H9 (cell line): ENCODE data around the gene ARHGEF10L. TPM values are rescaled to one million over a fixed set of nuclear protein-coding genes. Genes with fewer than 3 reads are reported as not detected.

Experiments used
- DNase-seq: peaks from one replicate; pipeline ENCODE4 v3.0.0-alpha.2; 2017
- H2AFZ ChIP-seq: one replicate; pipeline ENCODE4 v1.6.1; 2013; ENCODE audit warnings: mild to moderate bottlenecking, low read length, control low read depth, moderate library complexity
- H2AK5ac ChIP-seq: 2 replicates; pipeline ENCODE4 v1.6.1; 2013; ENCODE audit warnings: low read length, control low read depth, mixed read lengths; ENCODE audit not compliant: insufficient read length
- H2BK120ac ChIP-seq: one replicate; pipeline ENCODE4 v1.6.1; 2013; ENCODE audit warnings: low read depth, mild to moderate bottlenecking, low read length, control low read depth, inconsistent platforms; ENCODE audit not compliant: poor library complexity, severe bottlenecking
- H2BK12ac ChIP-seq: 2 replicates; pipeline ENCODE4 v1.6.1; 2013; ENCODE audit warnings: low read length, control low read depth, mixed read lengths, low read depth; ENCODE audit not compliant: insufficient read length
- H2BK15ac ChIP-seq: 2 replicates; pipeline ENCODE4 v1.6.1; 2013; ENCODE audit warnings: low read depth, low read length, control low read depth
- H2BK20ac ChIP-seq: one replicate; pipeline ENCODE4 v1.6.1; 2013; ENCODE audit warnings: low read depth, mild to moderate bottlenecking, low read length, control low read depth, inconsistent platforms; ENCODE audit not compliant: poor library complexity, severe bottlenecking
- H2BK5ac ChIP-seq: 2 replicates; pipeline ENCODE4 v1.6.1; 2013; ENCODE audit warnings: low read length, control low read depth, mixed read lengths; ENCODE audit not compliant: insufficient read length
- H3K14ac ChIP-seq: 2 replicates; pipeline ENCODE4 v1.6.1; 2013; ENCODE audit warnings: low read length, control low read depth; ENCODE audit not compliant: insufficient read depth
- H3K18ac ChIP-seq: 2 replicates; pipeline ENCODE4 v1.6.1; 2013; ENCODE audit warnings: low read depth, mild to moderate bottlenecking, mixed read lengths, low read length, control low read depth; ENCODE audit not compliant: insufficient read length
- H3K23ac ChIP-seq: 2 replicates; pipeline ENCODE4 v1.6.1; 2013; ENCODE audit warnings: low read length, control low read depth, mixed read lengths, low read depth; ENCODE audit not compliant: insufficient read length
- H3K23me2 ChIP-seq: 2 replicates; pipeline ENCODE4 v1.6.1; 2013; ENCODE audit warnings: low read depth, mild to moderate bottlenecking, mixed read lengths, low read length, control low read depth; ENCODE audit not compliant: insufficient read length, poor library complexity, severe bottlenecking
- H3K27ac ChIP-seq: 2 replicates; pipeline ENCODE4 v1.5.1; 2013; ENCODE audit warnings: low read length, control low read depth, mixed read lengths, low read depth; ENCODE audit not compliant: insufficient read length
- H3K27me3 ChIP-seq: 2 replicates; pipeline ENCODE4 v1.6.1; 2013; ENCODE audit warnings: low read length, control low read depth, inconsistent platforms; ENCODE audit not compliant: insufficient read depth
- H3K4ac ChIP-seq: 2 replicates; pipeline ENCODE4 v1.6.1; 2013; ENCODE audit warnings: low read depth, mild to moderate bottlenecking, control low read depth, inconsistent platforms, low read length, moderate library complexity
- H3K4me1 ChIP-seq: 2 replicates; pipeline ENCODE4 v1.6.1; 2013; ENCODE audit warnings: low read length, control low read depth, inconsistent platforms; ENCODE audit not compliant: insufficient read depth
- H3K4me2 ChIP-seq: 2 replicates; pipeline ENCODE4 v1.6.1; 2013; ENCODE audit warnings: low read length, control low read depth, mixed read lengths; ENCODE audit not compliant: insufficient read length, insufficient read depth
- H3K56ac ChIP-seq: 2 replicates; pipeline ENCODE4 v1.6.1; 2013; ENCODE audit warnings: low read depth, mild to moderate bottlenecking, mixed read lengths, low read length, control low read depth; ENCODE audit not compliant: insufficient read length
- H3K79me1 ChIP-seq: 2 replicates; pipeline ENCODE4 v1.6.1; 2013; ENCODE audit warnings: low read depth, mild to moderate bottlenecking, moderate library complexity, low read length, control low read depth, inconsistent platforms; ENCODE audit not compliant: insufficient read depth, poor library complexity, severe bottlenecking
- H3K79me2 ChIP-seq: 2 replicates; pipeline ENCODE4 v1.6.1; 2013; ENCODE audit warnings: low read length, control low read depth, inconsistent platforms; ENCODE audit not compliant: insufficient read depth
- H3K9ac ChIP-seq: 2 replicates; pipeline ENCODE4 v1.6.1; 2013; ENCODE audit warnings: low read length, control low read depth, mixed read lengths; ENCODE audit not compliant: insufficient read length; ENCODE audit errors: extremely low read depth
- H3K9me3 ChIP-seq: one replicate; pipeline ENCODE4 v1.6.1; 2013; ENCODE audit warnings: low read depth, low read length, inconsistent platforms; ENCODE audit not compliant: control insufficient read depth
- H3T11ph ChIP-seq: one replicate; pipeline ENCODE4 v1.6.1; 2013; ENCODE audit warnings: mild to moderate bottlenecking, low read length, control low read depth, inconsistent platforms
- H4K20me1 ChIP-seq: one replicate; pipeline ENCODE4 v1.6.1; 2013; ENCODE audit not compliant: control insufficient read depth, insufficient read length, insufficient read depth
- H4K5ac ChIP-seq: 2 replicates; pipeline ENCODE4 v1.6.1; 2013; ENCODE audit warnings: low read depth, mild to moderate bottlenecking, mixed read lengths, low read length, control low read depth; ENCODE audit not compliant: insufficient read length
- H4K8ac ChIP-seq: replicated peaks from 2 replicates; pipeline ENCODE4 v1.6.1; 2013; ENCODE audit warnings: low read length, control low read depth, mixed read lengths, low read depth; ENCODE audit not compliant: insufficient read length
- H4K91ac ChIP-seq: 2 replicates; pipeline ENCODE4 v1.6.1; 2013; ENCODE audit warnings: low read depth, mild to moderate bottlenecking, moderate library complexity, mixed read lengths, low read length, control low read depth; ENCODE audit not compliant: insufficient read length
- H3K27ac Mint-ChIP-seq, 3 experiments: 2 replicates in 2 of 3; 3 replicates in 1 of 3; pipeline ENCODE4 v1.8.0; 2020 to 2021; ENCODE audit warnings: mixed read lengths in 3 of 3, mild to moderate bottlenecking in 1 of 3, moderate library complexity in 1 of 3
- H3K27me3 Mint-ChIP-seq: 2 replicates; pipeline ENCODE4 v1.8.0; 2021; ENCODE audit warnings: low read depth, mild to moderate bottlenecking, moderate library complexity, mixed read lengths
- H3K36me3 Mint-ChIP-seq, 3 experiments: 2 replicates in 2 of 3; 3 replicates in 1 of 3; pipeline ENCODE4 v1.8.0; 2020 to 2021; ENCODE audit warnings: low read depth in 3 of 3, mixed read lengths in 3 of 3; ENCODE audit not compliant: insufficient read depth in 1 of 3
- H3K4me1 Mint-ChIP-seq, 2 experiments: 2 replicates each; pipeline ENCODE4 v1.8.0; 2020; ENCODE audit warnings: mixed read lengths in 2 of 2
- H3K4me3 Mint-ChIP-seq, 2 experiments: 2 replicates in 1 of 2; 3 replicates in 1 of 2; pipeline ENCODE4 v1.8.0; 2020 to 2021; ENCODE audit warnings: mild to moderate bottlenecking in 2 of 2, mixed read lengths in 2 of 2, moderate library complexity in 1 of 2
- H3K9me3 Mint-ChIP-seq, 2 experiments: 2 replicates in 1 of 2; 3 replicates in 1 of 2; pipeline ENCODE4 v1.8.0; 2020; ENCODE audit warnings: mild to moderate bottlenecking in 2 of 2, mixed read lengths in 2 of 2, moderate library complexity in 1 of 2
- CTCF ChIP-seq: fragments of 200-600 bp; sonication (generic); conservative IDR thresholded peaks from 3 replicates; pipeline ENCODE4 v1.8.0; 2021; ENCODE audit warnings: antibody characterized with exemption, mild to moderate bottlenecking
- WGBS: extraction: QIAGEN DNeasy Blood & Tissue Kit; methylation state at CpG from one replicate; pipeline ENCODE4 v1.1.7; 2013; ENCODE audit warnings: missing lambda C conversion rate, low lambda C conversion rate, mixed read lengths; ENCODE audit not compliant: insufficient read length; ENCODE audit errors: extremely low coverage; 5-methylcytosine and 5-hydroxymethylcytosine counted together
- total RNA-seq: library from RNA; stranded (reverse); gene quantifications from 2 replicates; pipeline ENCODE4 v1.2.1, GENCODE V29; 2021

The ARHGEF10L gene
- total RNA-seq, 1 experiment from 2014 or later, result 20.2 TPM

DNA sequence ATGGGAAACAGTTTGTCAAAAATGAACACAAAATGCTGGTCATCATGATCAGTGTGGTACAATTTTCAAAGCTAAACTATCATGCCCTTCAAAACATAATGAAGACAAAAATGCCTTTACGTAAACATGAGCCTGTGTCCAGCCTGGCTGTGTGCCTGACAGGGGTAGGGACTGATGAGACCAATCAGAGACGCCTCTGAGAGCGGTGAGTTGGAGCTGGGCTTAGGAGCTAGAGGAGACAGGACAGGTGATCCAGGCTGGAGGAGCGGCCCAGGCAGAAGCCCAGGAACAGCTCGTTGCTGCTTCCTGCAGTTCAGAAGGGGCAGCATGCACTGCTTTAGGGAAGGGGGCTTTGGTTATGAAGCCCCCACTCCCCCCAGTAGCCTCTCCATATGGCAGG, 70.0 kb downstream of the ARHGEF10L start:
- Histone ChIP-seq H4K91ac (no peak overlapping the region), H3K18ac (no peak overlapping the region), H4K5ac (no peak overlapping the region), H2BK20ac (no peak overlapping the region), H2BK12ac (no peak overlapping the region), H3K4me2 (no peak overlapping the region), H3K4ac (no peak overlapping the region), H3K23me2 (no peaks in the 10 kb centered on the region), H2BK15ac (no peak overlapping the region), H3K9ac (no peak overlapping the region), H2AFZ (no peak overlapping the region), H2BK5ac (no peak overlapping the region), H3K4me1 (no peaks in the 10 kb centered on the region), H2BK120ac (no peak overlapping the region), H3K79me2 (no peaks in the 10 kb centered on the region), H3K27ac (no peak overlapping the region), H3K14ac (no peak overlapping the region), H3K79me1 (no peaks in the 10 kb centered on the region), H3K9me3 (no peaks in the 10 kb centered on the region), H4K8ac (no peak overlapping the region), H3K23ac (no peak overlapping the region), H2AK5ac (no peak overlapping the region), H4K20me1 (no peaks in the 10 kb centered on the region), H3K27me3 (no peaks in the 10 kb centered on the region), H3K56ac (no peak overlapping the region), H3T11ph (no peak overlapping the region)
- Mint-ChIP-seq H3K4me1 (peaks cover 6 to 13% of the 10 kb centered on the region in 2 experiments), H3K4me3 (no peak overlapping the region), H3K27ac (peak overlapping the region in 1 of 3 experiments; percentile 87; a peak in 3 of 7 replicates), H3K27me3 (no peaks in the 10 kb centered on the region), H3K9me3 (no peaks in the 10 kb centered on the region), H3K36me3 (peaks cover 11 to 28% (median 26%) of the 10 kb centered on the region in 3 experiments; a peak in 6 of 7 replicates)
- WGBS, result no CpG with 5 or more reads among the region's 5 CpGs
- no peak for DNase-seq
- TF ChIP-seq CTCF, result no peak
